GOT3 (cell line): ENCODE measurements around the gene CACNA1D.
"Not testable (repeated sequence)": the region's sequence is repeated elsewhere in the genome, so short reads cannot be mapped to it uniquely, and the experiment has no call there.

Experiments
- DNase-seq: peaks from one replicate; lab custom pipeline; 2025; ENCODE audit warnings: mixed read lengths; lab: John Stamatoyannopoulos, UW

Gene CACNA1D

GRCh38 chr3:53493963-53494791 lies at the start of gene CACNA1D:
TSS of gene CACNA1D (plus strand) at chr3:53494611. CDS start at chr3:53495167, 556 bp downstream.
- no peak for DNase-seq

GRCh38 chr3:53457068-53457467 lies 37.3 kb upstream of the CACNA1D start:
- no peak for DNase-seq

GRCh38 chr3:53460326-53460725 lies 34.1 kb upstream of the CACNA1D start:
- no peak for DNase-seq

GRCh38 chr3:53464424-53464823 lies 30.0 kb upstream of the CACNA1D start:
- DNase-seq, result no peak

GRCh38 chr3:53469758-53470157 lies 24.7 kb upstream of the CACNA1D start:
- DNase-seq, result not testable (repeated sequence)

GRCh38 chr3:53473422-53473821 lies 21.0 kb upstream of the CACNA1D start:
- no peak for DNase-seq

GRCh38 chr3:53476372-53476771 lies 18.0 kb upstream of the CACNA1D start:
- not testable (repeated sequence) for DNase-seq

GRCh38 chr3:53477689-53478088 lies 16.7 kb upstream of the CACNA1D start:
- DNase-seq, result not testable (repeated sequence)

- DNase-seq, result no peak
Observed at GRCh38 chr3:53478166-53478830, 16.1 kb upstream of the CACNA1D start.

GRCh38 chr3:53478921-53479664 lies 15.3 kb upstream of the CACNA1D start:
- DNase-seq, result no peak

- DNase-seq, result no peak
Observed at GRCh38 chr3:53482227-53482626, 12.2 kb upstream of the CACNA1D start.

- DNase-seq, result no peak
Observed at GRCh38 chr3:53483821-53484220, 10.6 kb upstream of the CACNA1D start.

GRCh38 chr3:53484984-53485383 lies 9.4 kb upstream of the CACNA1D start:
- DNase-seq, result no peak

- no peak for DNase-seq
Observed at GRCh38 chr3:53485675-53486403, 8.6 kb upstream of the CACNA1D start.

- no peak for DNase-seq
Observed at GRCh38 chr3:53486961-53487654, 7.3 kb upstream of the CACNA1D start.

- no peak for DNase-seq
Observed at GRCh38 chr3:53489386-53489785, 5.0 kb upstream of the CACNA1D start.

- no peak for DNase-seq
Observed at GRCh38 chr3:53489787-53490458, 4.5 kb upstream of the CACNA1D start.

GRCh38 chr3:53490459-53490968 lies 3.9 kb upstream of the CACNA1D start:
- DNase-seq, result no peak

- no peak for DNase-seq
Observed at GRCh38 chr3:53491276-53491675, 3.1 kb upstream of the CACNA1D start.

GRCh38 chr3:53493595-53493962 lies 832 bp upstream of the CACNA1D start:
- DNase-seq, result no peak

GRCh38 chr3:53495146-53495519 lies 722 bp downstream of the CACNA1D start:
- no peak for DNase-seq
